Breast epithelium (tissue), 3 donors: ENCODE results near the gene SHROOM3.

Experiments used
- POLR2A ChIP-seq: fragments of 450-650 bp; IDR thresholded peaks from one replicate; pipeline ENCODE4 v1.6.1; 2016; ENCODE audit warnings: antibody characterized with exemption, mild to moderate bottlenecking, moderate library complexity
- POLR2AphosphoS5 ChIP-seq, 3 donors: sonication (generic); formaldehyde crosslinking; IDR thresholded peaks; one replicate each; pipeline ENCODE4 v1.6.1; 2017; ENCODE audit warnings: antibody characterized with exemption in 3 of 3
- TF ChIP-seq, protein P1 (sequence below), 3 donors: fragments of 450-650 bp; IDR thresholded peaks; one replicate each; pipeline ENCODE4 v1.5.1; 2016 to 2017; ENCODE audit warnings: antibody characterized with exemption in 3 of 3, mild to moderate bottlenecking in 3 of 3, moderate library complexity in 3 of 3

DNA sequence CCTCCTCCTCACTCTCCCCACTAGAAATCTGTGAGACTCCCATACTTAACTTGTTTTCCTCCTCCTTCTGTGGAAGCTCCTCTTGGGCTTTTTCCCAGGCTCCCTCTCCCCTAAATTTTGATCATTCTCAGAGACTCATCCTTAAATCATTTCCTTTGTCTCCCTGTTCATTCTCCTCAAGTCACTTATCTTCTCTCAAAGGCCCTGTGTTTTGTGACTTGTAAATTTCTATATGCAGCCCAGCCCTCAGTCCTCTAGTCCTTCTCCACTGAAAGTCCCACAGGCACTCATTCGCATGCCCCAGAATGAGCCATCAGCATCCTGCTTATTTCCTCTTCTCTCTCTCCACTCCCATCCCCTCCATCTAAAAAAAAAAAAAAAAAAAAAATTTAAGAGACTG lies 291.1 kb downstream of the SHROOM3 start:
- TF ChIP-seq, protein P1, sequence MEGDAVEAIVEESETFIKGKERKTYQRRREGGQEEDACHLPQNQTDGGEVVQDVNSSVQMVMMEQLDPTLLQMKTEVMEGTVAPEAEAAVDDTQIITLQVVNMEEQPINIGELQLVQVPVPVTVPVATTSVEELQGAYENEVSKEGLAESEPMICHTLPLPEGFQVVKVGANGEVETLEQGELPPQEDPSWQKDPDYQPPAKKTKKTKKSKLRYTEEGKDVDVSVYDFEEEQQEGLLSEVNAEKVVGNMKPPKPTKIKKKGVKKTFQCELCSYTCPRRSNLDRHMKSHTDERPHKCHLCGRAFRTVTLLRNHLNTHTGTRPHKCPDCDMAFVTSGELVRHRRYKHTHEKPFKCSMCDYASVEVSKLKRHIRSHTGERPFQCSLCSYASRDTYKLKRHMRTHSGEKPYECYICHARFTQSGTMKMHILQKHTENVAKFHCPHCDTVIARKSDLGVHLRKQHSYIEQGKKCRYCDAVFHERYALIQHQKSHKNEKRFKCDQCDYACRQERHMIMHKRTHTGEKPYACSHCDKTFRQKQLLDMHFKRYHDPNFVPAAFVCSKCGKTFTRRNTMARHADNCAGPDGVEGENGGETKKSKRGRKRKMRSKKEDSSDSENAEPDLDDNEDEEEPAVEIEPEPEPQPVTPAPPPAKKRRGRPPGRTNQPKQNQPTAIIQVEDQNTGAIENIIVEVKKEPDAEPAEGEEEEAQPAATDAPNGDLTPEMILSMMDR (IDR thresholded peaks at IDR 0.05) = no peak
- TF ChIP-seq POLR2A (no peak), POLR2AphosphoS5 (IDR thresholded peaks at IDR 0.05) (no peak)
